GM12878 (cell line): ENCODE measurements around the gene GPRASP3. TPM values are rescaled to one million over a fixed set of nuclear protein-coding genes. Genes with fewer than 3 reads are reported as not detected.

Experiments
- ATAC-seq: fragments of 200-7000 bp; cut with Tn5 transposase; 3 replicates; pipeline ENCODE4 v1.9.1; 2020; ENCODE audit warnings: mild to moderate bottlenecking, moderate library complexity
- BruUV-seq: library from RNA; stranded (reverse); fragments of 400-500 nt; replicated peaks from 2 replicates; lab custom pipeline; 2021; lab: Mats Ljungman, UMichigan
- CTCF ChIA-PET: fragments of 300-600 bp; sonication (Branson Sonifier 250); formaldehyde crosslinking; extraction: SDS; loops from one replicate; lab custom pipeline; 2021; ENCODE audit warnings: inconsistent platforms; lab: Yijun Ruan, JAX
- POLR2A ChIA-PET: fragments of 350-600 bp; formaldehyde crosslinking; extraction: SDS; loops from one replicate; lab custom pipeline; 2021; ENCODE audit warnings: inconsistent platforms; lab: Charles Lee
- RAD21 ChIA-PET: fragments of 300-600 bp; sonication (Branson Sonifier 250); formaldehyde crosslinking; loops from one replicate; lab custom pipeline; 2023; ENCODE audit warnings: antibody characterized with exemption; ENCODE audit not compliant: unreplicated experiment; lab: Charles Lee
- SMC1A ChIA-PET: fragments of 300-600 bp; sonication (Branson Sonifier 250); formaldehyde crosslinking; loops from one replicate; lab custom pipeline; 2023; ENCODE audit not compliant: unreplicated experiment, uncharacterized antibody; lab: Charles Lee
- DNase-seq: peaks from one replicate; pipeline ENCODE4 v3.0.0-alpha.2; 2011; ENCODE audit warnings: low read depth, low spot score
- FAIRE-seq: peaks from 3 replicates; lab custom pipeline; 2011; peaks lifted over from hg19 to GRCh38; lab: Jason Lieb, UNC
- H2AFZ ChIP-seq: 2 replicates; pipeline ENCODE4 v1.6.0; 2011; ENCODE audit warnings: low read depth, low read length, control low read depth; ENCODE audit not compliant: control insufficient read depth
- H3K27ac ChIP-seq: 2 replicates; pipeline ENCODE4 v1.5.1; 2011; ENCODE audit warnings: control low read depth; ENCODE audit not compliant: control insufficient read depth, insufficient read depth
- H3K27me3 ChIP-seq, 2 experiments: replicated peaks in 1 of 2; 2 replicates each; pipeline versions ENCODE4 v1.6.0 to v1.6.1; 2011; ENCODE audit warnings: low read length in 1 of 2; ENCODE audit not compliant: control insufficient read depth in 2 of 2, insufficient read depth in 2 of 2
- H3K36me3 ChIP-seq, 2 experiments: 2 replicates each; pipeline ENCODE4 v1.5.1; 2011; ENCODE audit warnings: low read length in 1 of 2; ENCODE audit not compliant: control insufficient read depth in 2 of 2, insufficient read depth in 2 of 2
- H3K4me1 ChIP-seq: 2 replicates; pipeline ENCODE4 v1.6.1; 2011; ENCODE audit warnings: mild to moderate bottlenecking, low read length, moderate library complexity, mixed read lengths; ENCODE audit not compliant: control insufficient read depth, insufficient read depth
- H3K4me2 ChIP-seq: 2 replicates; pipeline ENCODE4 v1.6.0; 2011; ENCODE audit warnings: control low read depth; ENCODE audit not compliant: control insufficient read depth, insufficient read depth
- H3K4me3 ChIP-seq: fragments of 200-600 bp; sonication (generic); 2 replicates; pipeline ENCODE4 v1.5.1; 2016
- H3K79me2 ChIP-seq: 2 replicates; pipeline ENCODE4 v1.6.0; 2011; ENCODE audit warnings: low read length; ENCODE audit not compliant: control insufficient read depth, insufficient read depth
- H3K9ac ChIP-seq: 2 replicates; pipeline ENCODE4 v1.8.0; 2011; ENCODE audit warnings: low read length, control low read depth, mixed read lengths; ENCODE audit not compliant: control insufficient read depth, insufficient read depth
- H3K9me3 ChIP-seq: replicated peaks from 3 replicates; pipeline ENCODE4 v1.5.1; 2011; ENCODE audit warnings: mild to moderate bottlenecking, low read length; ENCODE audit not compliant: control insufficient read depth, insufficient read depth
- H4K20me1 ChIP-seq: 2 replicates; pipeline ENCODE4 v1.6.0; 2011; ENCODE audit not compliant: control insufficient read depth, insufficient read depth
- CREM ChIP-seq: IDR thresholded peaks from 2 replicates; pipeline ENCODE4 v1.6.1; 2014; ENCODE audit warnings: antibody characterized with exemption, low read depth
- HDAC2 ChIP-seq: fragments of 200-600 bp; sonication (generic); IDR thresholded peaks from 2 replicates; pipeline ENCODE4 v1.6.1; 2017
- MEF2A ChIP-seq: IDR thresholded peaks from 2 replicates; pipeline ENCODE4 v1.6.1; 2011; ENCODE audit warnings: low read depth, mild to moderate bottlenecking, low read length, moderate library complexity; ENCODE audit not compliant: insufficient read depth
- POLR2A ChIP-seq: IDR thresholded peaks from 2 replicates; pipeline ENCODE4 v1.6.1; 2011; ENCODE audit warnings: low read depth, mild to moderate bottlenecking, low read length
- WGBS: methylation state at CpG from one replicate; pipeline ENCODE4 v1.1.6; 2016; ENCODE audit warnings: low lambda C conversion rate; ENCODE audit not compliant: insufficient replicate concordance, insufficient coverage; ENCODE audit errors: missing lambda C conversion rate; 5-methylcytosine and 5-hydroxymethylcytosine counted together
- in situ Hi-C: fragments of 300-500 bp; cut with MboI; formaldehyde crosslinking; loops from 9 replicates; pipeline ENCODE4 v1.14.3; 2018; ENCODE audit warnings: mixed read lengths
- intact Hi-C: fragments of 100-400 bp; cut with micrococcal nuclease; formaldehyde crosslinking; loops from one replicate; pipeline ENCODE4 v1.14.2; 2022; ENCODE audit not compliant: unreplicated experiment
- polyA plus RNA-seq, 11 experiments: library from polyadenylated mRNA; depleted of rRNA in 4 of 11; unstranded in 6 of 11; stranded (reverse) in 5 of 11; fragments of >200 nt; fragmentation: Nextera tagmentation in 4 of 11; fragmentation: Illumina TruSeq in 1 of 11; extraction: Ambion mirVana in 4 of 11; extraction: Trizol in 1 of 11; gene quantifications; 1 replicate in 1 of 11; 2 replicates in 10 of 11; pipeline versions ENCODE4 v1.2.1 to v1.2.3, GENCODE V29; 2011 to 2016; ENCODE audit warnings: inconsistent platforms in 2 of 11, missing spikeins in 2 of 11, low read depth in 1 of 11
- total RNA-seq, 4 experiments: library from RNA; depleted of rRNA in 3 of 4; stranded (reverse); fragments of >200 nt in 3 of 4; fragmentation: Illumina TruSeq in 1 of 4; extraction: Trizol in 1 of 4; gene quantifications; 2 replicates each; pipeline versions ENCODE4 v1.2.1 to v1.2.3, GENCODE V29; 2013 to 2021
- TF ChIP-seq, protein P1 (sequence below): fragments of 450-650 bp; IDR thresholded peaks from 2 replicates; pipeline ENCODE4 v1.6.1; 2017; ENCODE audit warnings: mild to moderate bottlenecking
- TF ChIP-seq, protein P2 (sequence below): IDR thresholded peaks from 2 replicates; pipeline ENCODE4 v1.6.1; 2011; ENCODE audit warnings: borderline replicate concordance, low read depth, mild to moderate bottlenecking, moderate library complexity, mixed read lengths, low read length; ENCODE audit not compliant: insufficient read depth; ENCODE audit errors: extremely low read length
- TF ChIP-seq, protein P3 (sequence below): IDR thresholded peaks from 2 replicates; pipeline ENCODE4 v1.6.1; 2011; ENCODE audit warnings: mild to moderate bottlenecking, low read depth, low read length, moderate library complexity; ENCODE audit not compliant: insufficient replicate concordance

The GPRASP3 gene
- total and polyA plus RNA-seq, 10 of the 15 experiments (the other 5 are each of a cell fraction or from before 2014, with no cell fraction given) = 0.09 to 0.30 (median 0.14) TPM

DNA sequence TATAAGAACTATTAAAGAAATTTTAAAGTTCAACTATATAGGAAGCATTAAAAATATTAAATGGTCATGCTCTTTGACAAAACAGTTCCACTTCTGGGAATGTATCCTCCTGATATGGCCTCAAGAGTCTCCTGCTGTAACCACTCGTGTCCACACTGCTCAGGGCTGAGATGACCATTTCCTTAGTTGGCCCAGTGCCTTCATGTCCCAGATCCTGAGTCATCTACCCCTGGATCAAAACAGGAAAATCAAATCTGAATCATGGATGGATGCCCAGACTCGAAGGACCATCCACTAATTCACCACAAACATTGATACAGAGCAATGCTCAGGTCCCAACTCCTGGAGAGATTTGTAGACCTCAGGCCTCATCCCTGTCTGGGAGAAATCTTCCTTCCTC lies 44.7 kb downstream of the GPRASP3 start:
- intact Hi-C loops (no loop called here), in situ Hi-C loops (no loop called here)
- TF ChIP-seq, protein P1, sequence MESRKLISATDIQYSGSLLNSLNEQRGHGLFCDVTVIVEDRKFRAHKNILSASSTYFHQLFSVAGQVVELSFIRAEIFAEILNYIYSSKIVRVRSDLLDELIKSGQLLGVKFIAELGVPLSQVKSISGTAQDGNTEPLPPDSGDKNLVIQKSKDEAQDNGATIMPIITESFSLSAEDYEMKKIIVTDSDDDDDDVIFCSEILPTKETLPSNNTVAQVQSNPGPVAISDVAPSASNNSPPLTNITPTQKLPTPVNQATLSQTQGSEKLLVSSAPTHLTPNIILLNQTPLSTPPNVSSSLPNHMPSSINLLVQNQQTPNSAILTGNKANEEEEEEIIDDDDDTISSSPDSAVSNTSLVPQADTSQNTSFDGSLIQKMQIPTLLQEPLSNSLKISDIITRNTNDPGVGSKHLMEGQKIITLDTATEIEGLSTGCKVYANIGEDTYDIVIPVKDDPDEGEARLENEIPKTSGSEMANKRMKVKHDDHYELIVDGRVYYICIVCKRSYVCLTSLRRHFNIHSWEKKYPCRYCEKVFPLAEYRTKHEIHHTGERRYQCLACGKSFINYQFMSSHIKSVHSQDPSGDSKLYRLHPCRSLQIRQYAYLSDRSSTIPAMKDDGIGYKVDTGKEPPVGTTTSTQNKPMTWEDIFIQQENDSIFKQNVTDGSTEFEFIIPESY = no peak
- TF ChIP-seq POLR2A (no peak), CREM (no peak), HDAC2 (no peak), MEF2A (no peak)
- TF ChIP-seq, protein P2, sequence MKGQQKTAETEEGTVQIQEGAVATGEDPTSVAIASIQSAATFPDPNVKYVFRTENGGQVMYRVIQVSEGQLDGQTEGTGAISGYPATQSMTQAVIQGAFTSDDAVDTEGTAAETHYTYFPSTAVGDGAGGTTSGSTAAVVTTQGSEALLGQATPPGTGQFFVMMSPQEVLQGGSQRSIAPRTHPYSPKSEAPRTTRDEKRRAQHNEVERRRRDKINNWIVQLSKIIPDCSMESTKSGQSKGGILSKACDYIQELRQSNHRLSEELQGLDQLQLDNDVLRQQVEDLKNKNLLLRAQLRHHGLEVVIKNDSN = no peak
- TF ChIP-seq, protein P3, sequence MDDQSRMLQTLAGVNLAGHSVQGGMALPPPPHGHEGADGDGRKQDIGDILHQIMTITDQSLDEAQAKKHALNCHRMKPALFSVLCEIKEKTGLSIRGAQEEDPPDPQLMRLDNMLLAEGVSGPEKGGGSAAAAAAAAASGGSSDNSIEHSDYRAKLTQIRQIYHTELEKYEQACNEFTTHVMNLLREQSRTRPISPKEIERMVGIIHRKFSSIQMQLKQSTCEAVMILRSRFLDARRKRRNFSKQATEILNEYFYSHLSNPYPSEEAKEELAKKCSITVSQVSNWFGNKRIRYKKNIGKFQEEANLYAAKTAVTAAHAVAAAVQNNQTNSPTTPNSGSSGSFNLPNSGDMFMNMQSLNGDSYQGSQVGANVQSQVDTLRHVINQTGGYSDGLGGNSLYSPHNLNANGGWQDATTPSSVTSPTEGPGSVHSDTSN = no peak
- Histone ChIP-seq H3K79me2 (peaks cover 4% of the 10 kb centered on the region), H3K36me3 (no peaks in the 10 kb centered on the region), H3K27ac (no peak overlapping the region), H2AFZ (no peak overlapping the region), H3K4me3 (no peak overlapping the region), H4K20me1 (no peaks in the 10 kb centered on the region), H3K9me3 (no peaks in the 10 kb centered on the region; the same call in 2 of the 3 replicates), H3K27me3 (no peaks in the 10 kb centered on the region), H3K9ac (no peak overlapping the region), H3K4me2 (no peak overlapping the region), H3K4me1 (no peaks in the 10 kb centered on the region)
- CTCF ChIA-PET = interaction anchor here (0.7 to 1.2 kb wide), 2 partner anchors 14 to 136 kb away, joined by 3 read pairs; no protein-coding TSS in a partner anchor
- DNase-seq (no peak), ATAC-seq (no peak), FAIRE-seq (no peak)
- BruUV-seq = no TSS peak
- POLR2A ChIA-PET = no interaction called here
- RAD21 ChIA-PET = no interaction called here
- SMC1A ChIA-PET = no interaction called here
- 0% methylated on average over 2 of the region's 2 CpGs for WGBS
